Gastroesophageal sphincter (tissue), 3 donors: ENCODE results near the gene CMTM5.

Experiments used
- CTCF ChIP-seq, 4 experiments: fragments of 200-600 bp in 2 of 4; fragments of 450-650 bp in 2 of 4; sonication (generic) in 1 of 4; IDR thresholded peaks; one replicate each; pipeline ENCODE4 v1.5.1; 2017 to 2019; ENCODE audit warnings: antibody characterized with exemption in 4 of 4, mild to moderate bottlenecking in 2 of 4, moderate library complexity in 2 of 4
- EP300 ChIP-seq: sonication (generic); formaldehyde crosslinking; IDR thresholded peaks from one replicate; pipeline ENCODE4 v1.6.1; 2017; ENCODE audit warnings: antibody characterized with exemption, mild to moderate bottlenecking
- POLR2A ChIP-seq, 2 donors: fragments of 450-650 bp; IDR thresholded peaks; one replicate each; pipeline ENCODE4 v1.6.1; 2017; ENCODE audit warnings: antibody characterized with exemption in 2 of 2, mild to moderate bottlenecking in 2 of 2, moderate library complexity in 1 of 2
- POLR2AphosphoS5 ChIP-seq: sonication (generic); formaldehyde crosslinking; IDR thresholded peaks from one replicate; pipeline ENCODE4 v1.6.1; 2017; ENCODE audit warnings: antibody characterized with exemption

- TF ChIP-seq POLR2A (IDR thresholded peaks at IDR 0.05) = no peak
- TF ChIP-seq CTCF (IDR thresholded peaks at IDR 0.05) = no peak
- TF ChIP-seq EP300 = no peak
- TF ChIP-seq POLR2AphosphoS5 = no peak
These were observed 22.7 kb downstream of the CMTM5 start for GRCh38 chr14:23399591-23399990.
